DMS153 treated with DMSO at 0.1 percent for 48 hours (cell line): ENCODE data around the gene ZNF787.

ENCODE experiments used
- DNase-seq: peaks from one replicate; lab custom pipeline; 2025; ENCODE audit not compliant: unreplicated experiment; lab: John Stamatoyannopoulos, UW

The ZNF787 gene

DNA sequence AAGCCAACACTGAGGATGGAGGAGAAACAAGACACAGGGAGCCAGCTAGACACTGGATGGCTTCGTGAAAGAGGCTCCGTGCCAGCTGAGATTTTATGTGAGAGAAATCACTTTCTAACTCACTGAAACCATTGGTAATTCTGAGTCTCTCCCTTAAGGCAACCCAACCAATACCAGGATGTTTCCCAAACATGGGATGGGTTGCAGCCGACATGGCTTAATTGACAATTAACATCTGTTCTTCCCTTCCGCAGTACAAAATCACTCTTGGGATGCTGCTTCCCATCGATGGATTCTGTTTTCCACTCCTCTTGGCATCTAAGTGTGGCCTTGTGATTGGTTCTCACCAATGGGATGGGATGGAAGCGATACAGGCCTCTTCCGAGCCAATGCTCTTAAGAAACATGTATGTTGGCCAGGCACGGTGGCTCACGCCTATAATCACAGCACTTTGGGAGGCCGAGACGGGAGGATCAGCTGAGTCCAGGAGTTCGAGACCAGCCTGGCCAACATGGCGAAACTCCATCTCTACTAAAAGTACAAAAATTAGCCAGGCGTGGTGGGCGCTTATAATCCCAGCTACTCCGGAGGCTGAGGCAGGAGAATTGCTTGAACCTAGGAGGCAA is 2.3 kb upstream of the ZNF787 start:
- no peak for DNase-seq

DNA sequence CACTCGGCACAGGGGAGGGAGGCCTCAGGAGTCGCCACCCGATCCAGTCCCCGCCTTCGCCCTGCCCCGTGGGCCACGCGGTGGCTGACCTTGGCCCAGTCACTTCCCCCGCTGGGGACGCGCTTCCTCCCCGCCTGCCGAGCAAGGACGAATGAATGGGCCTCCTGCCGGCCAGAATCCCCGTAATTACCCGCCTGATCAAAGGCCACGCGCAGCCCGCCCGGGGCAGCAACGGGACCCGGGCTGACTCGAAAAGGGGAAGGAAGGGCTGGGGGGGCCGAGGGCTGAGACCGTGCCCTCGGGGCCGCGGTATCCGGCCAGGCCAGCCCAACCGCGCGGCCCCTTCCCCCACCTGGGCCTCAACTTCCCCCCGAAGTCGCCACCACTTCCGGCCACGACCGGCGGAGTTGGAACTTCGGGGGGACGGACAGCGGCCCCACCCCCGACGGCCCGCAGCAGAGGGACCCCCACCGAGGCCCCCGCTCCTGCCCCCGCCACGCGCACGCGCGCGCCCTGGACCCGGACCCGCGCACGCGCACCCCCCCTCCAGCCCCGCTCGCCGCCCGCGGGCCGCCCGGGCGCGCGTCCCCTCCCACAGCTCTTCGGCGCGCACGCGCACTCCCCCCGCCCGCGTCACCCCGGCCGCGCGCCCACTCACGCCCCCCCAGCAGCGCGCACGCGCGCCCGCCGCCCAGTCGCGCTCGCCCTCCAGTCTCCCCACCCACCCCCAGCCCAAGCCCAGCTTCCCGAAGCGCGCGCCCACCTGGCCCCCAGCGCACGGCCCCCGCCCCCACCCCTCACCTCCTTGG is 520 bp downstream of the ZNF787 start:
- peak; percentile 7 for DNase-seq

DNA sequence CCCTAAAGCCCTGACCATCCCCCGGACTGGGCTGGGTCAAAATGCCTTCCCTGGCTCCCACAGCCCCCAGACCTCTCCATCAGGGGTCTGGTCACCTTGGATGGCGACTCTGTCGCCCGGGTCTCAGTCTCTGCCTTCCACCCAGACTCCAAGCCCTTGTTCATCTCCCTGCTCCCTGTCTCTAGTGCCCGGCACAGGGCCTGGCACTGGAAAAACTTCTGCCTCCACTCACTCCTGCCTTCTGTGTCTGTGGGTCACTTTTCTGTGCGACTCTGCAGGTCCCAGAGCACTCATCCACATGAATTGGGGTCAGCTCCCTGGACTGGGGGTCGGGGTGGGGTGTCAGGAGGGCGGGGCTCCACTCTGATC is 1.1 kb downstream of the ZNF787 start:
- DNase-seq: no peak

DNA sequence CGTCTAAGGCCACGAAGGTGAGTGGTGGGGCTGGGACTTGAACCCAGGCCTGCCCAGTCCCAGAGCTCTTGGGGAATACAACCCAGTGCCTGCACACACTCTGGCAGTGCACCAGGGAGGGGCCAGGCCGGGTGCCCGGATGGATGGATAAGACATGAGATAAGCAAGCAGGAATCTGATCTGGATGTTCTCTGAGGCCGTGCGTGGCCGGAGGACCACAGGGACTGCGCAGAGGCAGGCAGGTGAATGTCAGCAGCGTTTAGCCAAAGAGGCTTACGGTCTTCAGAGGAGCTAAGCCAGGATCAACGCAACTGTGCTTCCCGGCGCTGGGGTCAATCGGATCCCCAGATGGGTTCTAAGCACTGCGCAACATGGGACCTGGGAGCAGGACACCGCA is 1.5 kb downstream of the ZNF787 start:
- DNase-seq: no peak

DNA sequence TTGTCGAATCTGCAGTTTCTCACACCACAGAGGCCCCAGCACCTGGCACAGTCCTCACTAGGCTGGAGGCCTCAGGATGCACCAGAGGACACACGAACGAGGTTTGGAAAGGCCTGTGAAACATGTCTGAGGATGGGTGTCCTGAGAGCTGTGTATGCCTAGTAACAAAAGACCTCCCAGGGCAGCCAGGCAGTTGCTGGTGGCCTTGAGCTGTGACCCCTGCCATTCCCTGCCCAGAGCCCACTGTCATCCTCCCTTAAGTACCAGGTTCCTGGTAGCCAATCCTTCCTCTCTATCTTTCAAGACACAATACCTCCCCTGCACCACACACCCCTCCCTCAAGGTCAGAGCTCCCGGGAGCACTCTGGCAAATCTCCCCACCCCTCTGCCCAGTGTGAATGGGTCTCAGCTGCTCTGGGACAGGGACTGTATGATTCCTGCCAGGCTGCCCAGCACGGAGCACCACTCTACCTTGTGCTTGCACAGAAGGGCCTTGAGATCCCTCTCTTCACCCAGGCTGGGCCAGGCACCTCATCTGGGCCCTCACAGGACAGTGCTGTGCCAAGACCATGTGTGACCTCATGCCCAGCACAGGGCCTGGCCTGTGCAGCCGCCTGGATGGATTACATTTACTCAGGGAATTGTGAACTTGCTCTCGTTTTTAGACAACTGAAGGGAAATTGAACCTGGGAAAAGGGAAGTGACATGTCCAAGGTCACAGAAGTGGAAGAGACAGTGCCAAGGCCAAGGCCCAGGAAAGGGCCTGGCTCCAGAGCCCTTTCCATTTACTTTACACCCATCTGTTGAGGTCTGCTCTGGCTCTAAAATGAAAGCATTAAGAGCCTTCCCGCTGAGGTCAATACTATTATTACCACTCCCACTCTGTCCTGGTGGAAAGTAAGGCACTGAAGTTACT is 2.2 kb downstream of the ZNF787 start:
- DNase-seq: no peak

DNA sequence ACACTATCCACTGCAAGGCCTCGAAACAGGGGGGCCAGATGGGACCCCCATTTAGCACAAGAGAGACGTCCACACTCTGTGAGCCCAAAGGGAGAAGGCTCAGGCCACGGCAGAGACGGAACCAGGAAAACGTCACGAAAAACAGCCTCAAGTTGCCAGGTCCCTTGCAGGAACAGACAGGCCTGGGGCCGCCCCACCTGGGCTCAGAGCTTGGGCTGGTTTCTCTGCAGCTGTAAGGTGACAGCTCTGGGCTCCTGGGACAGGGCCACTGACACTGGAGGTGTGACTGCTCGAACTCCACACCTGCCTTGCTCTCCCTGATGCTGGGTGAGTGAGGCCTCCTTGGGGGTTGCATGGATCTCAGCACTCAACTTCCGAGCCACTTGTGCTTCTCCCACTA is 3.2 kb downstream of the ZNF787 start:
- no peak for DNase-seq

DNA sequence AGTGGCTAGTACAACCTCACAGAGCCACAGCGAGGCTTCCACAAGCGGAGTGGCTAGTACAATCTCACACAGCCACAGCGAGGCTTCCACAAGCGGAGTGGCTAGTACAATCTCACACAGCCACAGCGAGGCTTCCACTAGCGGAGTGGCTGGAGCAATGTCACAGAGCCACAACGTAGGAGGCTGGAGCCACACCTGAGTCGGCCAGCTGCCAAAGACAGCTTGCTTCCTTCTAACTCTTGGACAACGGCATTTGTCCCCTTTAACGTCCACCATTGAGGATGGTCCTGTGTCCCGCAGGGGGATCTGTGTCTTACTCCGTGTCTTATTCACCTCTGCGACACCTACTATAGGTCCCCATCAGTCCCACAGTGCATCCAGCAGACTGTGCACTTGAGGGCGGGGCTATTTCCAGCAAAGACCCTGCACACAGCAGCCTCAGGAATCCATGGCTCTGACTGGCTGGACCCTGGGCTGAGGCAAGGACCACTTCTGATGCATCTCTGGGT is 3.7 kb downstream of the ZNF787 start:
- DNase-seq: no peak

DNA sequence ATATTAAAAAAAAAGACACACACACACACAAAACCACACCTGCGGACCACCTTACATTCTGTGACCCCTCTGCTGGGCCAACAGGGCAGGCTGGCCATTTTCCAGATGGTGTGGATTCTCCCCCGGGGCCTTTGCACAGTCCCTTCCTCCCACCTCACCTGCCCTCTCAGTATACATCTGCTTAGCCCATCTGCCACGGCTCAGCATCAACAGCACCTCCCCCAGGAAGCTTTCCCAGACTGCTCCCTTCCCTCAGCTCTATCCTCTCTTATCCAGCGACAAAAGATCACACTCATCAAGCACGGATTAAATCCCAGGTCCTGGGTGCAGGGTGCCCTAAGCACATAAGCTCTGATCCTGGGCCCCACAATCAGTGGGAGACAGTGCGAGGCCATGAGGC is 4.5 kb downstream of the ZNF787 start:
- DNase-seq: no peak

DNA sequence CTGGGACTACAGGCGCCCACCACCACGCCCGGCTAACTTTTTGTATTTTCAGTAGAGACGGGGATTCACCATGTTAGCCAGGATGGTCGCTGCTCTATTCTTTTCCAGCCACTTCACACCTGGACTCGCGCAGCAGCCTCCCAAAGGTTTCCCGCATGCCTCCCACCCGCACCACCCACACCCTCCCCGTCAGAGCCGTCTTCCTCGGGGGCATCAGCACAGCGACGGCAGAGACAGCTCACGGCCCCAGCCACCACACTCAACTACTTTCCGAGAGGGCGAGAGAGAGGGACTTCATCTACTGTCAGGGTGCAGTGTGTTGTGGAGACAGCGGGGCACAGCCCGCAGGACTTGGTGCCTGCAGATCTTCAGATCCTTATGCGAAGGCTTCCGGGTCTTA is 5.6 kb downstream of the ZNF787 start:
- DNase-seq: no peak

DNA sequence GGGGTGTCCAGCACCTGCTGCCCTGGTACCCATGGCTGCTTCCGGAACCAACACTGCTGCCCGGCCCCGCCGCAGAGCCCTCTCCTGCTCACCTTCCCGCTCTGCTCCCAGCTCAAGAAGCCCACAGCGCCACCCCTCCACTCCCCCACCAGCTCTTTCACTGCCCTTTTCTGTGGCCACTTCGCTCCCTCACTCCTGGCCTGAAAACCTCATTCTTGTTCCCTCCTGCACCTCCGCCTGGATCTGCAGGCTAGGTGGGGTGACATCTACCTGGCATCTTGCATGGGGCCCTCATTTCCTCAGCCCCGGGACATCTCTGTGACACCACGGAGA is 6.4 kb downstream of the ZNF787 start:
- DNase-seq: no peak

DNA sequence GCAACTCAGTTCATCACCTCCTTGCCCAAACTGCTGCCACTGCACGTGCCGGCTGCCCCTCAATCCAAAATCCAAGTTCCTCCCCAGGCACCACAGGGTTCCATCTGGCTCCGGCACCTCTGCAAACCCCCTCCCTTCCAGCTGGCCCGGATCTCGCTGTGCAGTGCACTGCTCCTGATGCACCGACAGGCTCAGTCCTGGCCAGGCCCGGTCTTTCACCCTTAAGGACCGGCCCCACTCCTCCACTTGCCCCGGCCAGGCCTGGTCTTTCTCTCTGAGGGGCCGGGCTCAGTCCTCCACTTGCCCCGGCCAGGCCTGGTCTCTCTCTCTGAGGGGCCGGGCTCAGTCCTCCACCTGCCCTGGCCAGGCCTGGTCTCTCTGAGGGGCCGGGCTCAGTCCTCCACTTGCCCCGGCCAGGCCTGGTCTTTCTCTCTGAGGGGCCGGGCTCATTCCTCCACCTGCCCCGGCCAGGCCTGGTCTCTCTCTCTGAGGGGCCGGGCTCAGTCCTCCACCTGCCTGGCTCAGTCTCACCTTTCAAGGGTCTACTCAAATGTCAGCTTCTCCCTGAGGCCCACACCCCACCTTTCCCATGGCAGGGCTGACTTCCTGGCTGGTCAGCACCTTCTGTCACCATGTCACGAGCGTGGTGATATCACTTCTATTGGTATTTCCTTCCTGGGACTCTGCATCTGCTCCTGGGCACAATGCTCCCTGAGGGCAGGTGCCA is 6.9 kb downstream of the ZNF787 start:
- DNase-seq: no peak

DNA sequence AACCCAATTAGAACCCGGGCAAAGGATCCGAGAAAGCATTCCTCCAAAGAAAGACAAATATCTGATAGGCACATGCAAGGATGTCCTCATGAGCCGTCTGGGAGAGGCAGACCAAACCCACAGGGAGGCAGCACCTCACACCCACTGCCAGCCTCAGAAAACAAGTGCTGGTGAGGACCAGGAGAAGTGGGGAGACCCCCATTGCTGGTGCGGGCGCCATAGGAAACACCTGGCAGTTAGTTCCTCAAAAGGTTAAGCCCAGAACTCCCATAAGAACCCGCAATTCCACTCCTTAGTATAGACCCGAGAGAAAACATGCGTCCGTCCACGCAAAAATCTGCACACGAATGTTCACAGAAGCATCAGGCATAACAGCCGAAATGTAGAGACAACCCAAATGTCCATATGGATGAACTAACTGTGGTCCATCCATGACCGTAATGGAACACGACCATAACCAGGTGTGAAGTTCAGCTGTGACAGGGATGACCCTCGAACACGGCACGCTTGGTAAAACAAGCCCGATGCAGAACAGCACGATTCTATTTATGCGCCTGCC is 7.9 kb downstream of the ZNF787 start:
- DNase-seq: no peak

DNA sequence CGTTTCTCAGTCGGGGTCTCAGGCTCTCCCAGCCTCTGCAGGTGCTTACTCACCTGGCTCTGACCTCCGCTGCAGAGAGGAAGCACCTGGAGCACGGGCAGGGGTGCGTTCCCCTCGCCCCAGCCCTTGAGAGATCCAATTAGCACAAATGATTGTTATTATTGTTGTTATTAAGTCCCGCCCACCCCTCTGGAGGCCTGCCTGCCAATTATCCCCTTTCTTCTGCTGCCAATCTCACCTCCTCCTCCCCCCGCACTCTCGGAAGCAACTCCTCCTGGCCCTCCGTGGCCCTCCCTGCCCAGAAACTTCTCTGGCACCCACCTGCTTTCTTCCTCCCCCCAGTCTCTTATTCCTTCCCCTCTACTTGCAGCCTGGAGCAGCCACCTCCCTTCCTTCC is 8.8 kb downstream of the ZNF787 start:
- no peak for DNase-seq

DNA sequence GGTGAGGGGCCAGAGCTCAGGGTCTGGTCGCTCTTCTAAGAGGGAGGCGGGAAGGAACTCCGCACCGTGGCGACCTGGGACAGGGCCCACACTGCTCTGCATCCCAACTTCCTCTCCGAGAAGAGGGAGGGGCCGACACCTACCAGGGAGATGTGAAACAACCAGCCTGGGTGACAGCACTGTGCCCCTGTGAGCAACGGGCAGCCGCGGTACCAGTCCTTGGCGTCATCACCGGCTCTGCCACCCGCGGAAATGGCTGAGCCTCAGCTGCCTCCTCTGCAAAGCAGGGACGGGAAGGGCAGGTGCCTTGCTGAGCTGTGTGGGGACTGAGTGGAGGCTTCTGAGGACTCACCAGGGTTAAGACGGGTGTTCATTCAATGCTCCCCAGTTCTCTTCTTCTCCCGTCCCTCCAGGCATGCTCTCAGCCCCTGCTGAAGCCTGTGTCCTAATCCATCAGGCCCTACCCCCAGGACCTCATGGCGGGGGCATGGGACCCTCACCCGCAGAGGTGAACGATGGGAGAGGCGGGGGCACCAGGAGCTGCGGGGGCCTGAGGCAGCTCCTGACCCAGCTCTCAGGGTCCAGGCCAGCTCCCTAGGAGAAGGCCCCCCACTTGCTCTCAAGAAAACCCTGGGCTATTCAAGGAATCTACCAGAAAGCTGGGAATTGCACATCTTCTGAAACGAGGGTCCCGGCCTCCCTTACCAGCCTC is 9.3 kb downstream of the ZNF787 start:
- DNase-seq: no peak

DNA sequence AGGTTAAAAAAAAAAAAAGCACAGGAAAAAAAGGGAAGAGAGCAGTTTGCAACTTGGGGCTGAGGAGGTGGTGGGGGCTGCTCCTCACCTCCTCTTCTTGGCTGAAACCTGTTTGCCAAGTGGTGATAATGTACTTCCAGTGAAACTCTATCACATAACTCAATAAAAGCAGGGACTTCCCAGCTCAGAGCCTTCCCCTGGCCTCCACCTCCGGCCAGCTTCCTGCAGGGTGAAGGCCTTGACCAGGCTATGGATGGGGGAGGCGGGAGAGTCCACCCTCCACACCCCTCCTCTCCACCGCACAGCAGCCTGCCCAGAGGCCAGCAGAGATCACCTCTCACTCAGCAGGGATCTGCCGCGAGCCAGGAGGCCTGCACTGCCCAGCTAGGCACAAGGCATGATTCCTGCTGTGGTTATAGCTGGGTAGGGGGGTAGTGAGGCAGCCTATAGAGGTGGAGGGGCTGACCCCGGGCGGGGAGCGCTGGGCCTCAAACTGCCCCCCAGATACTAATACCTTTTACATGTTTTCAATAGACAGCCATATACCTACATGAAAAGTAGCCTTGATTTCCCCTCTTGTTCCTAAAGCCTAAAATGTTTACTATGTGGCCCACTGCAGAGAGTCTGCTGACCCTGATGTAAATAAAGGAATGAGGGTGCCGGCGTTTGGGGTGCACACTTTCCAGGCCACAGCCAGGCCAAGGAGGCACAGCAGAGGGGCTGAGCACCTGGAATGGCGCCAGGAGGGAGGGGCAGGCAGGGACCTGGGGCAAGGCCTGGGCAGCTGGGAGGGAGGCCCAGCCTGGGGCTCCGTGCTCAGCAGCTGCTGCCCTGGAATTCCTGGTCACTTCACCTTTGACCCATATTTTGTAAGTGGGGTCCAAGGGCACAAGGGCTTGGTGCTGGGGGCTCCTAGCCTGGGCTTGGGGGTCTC is 10.3 kb downstream of the ZNF787 start:
- DNase-seq: no peak

DNA sequence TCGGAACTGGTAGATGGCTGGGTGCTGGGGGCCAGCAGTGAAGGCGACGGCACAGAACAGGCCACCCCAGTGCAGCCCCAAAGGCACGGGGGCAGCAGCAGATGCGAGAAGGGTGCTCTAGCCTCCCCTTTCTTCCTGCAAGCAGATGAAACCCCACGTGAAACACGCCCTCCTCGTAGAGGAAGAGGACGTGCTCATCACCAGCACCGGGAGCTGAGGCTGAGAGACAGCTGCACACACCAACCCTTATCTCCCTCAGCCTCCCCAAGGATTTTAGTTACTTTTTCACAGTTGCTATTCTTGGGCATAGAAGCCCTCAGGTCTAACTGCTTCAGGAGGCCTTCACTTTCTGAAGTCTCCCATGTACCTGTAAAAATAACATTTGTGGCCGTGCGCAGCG is 11.9 kb downstream of the ZNF787 start:
- no peak for DNase-seq

DNA sequence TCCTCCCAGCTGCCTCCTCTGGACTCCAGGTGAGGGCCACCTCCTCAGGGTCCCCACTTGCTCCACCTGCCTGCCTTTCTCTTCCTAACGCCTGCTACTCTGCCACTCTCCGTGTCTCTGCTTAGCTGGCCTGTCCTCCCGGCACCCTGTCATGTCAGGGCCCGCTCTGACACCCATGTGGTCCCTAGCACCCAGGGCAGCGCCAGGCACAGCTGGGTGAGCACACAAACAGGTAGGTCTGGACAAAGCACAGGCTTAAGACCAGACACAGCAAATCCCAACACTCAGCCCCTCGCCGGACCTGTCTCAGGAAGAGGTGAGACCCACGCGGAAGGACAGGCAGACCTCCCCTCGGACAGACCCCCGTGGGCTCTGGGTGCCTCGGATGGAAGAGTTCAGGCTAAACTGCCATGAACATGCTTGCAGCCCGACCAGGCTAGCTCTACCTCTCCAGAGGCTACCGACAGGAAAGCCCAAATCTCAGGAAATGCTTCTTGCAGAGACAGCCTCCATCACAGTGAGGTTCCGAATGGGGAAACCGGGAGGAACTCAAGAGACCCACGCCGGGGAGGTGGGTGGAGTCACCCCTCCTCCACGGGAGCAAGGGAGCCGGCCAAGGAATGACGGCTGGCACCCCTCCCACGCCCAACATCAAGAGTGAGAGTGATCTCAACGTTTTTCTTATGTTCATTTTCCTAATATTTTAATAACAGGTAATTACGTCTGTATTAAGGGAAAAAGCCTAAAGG is 12.5 kb downstream of the ZNF787 start:
- DNase-seq: no peak

DNA sequence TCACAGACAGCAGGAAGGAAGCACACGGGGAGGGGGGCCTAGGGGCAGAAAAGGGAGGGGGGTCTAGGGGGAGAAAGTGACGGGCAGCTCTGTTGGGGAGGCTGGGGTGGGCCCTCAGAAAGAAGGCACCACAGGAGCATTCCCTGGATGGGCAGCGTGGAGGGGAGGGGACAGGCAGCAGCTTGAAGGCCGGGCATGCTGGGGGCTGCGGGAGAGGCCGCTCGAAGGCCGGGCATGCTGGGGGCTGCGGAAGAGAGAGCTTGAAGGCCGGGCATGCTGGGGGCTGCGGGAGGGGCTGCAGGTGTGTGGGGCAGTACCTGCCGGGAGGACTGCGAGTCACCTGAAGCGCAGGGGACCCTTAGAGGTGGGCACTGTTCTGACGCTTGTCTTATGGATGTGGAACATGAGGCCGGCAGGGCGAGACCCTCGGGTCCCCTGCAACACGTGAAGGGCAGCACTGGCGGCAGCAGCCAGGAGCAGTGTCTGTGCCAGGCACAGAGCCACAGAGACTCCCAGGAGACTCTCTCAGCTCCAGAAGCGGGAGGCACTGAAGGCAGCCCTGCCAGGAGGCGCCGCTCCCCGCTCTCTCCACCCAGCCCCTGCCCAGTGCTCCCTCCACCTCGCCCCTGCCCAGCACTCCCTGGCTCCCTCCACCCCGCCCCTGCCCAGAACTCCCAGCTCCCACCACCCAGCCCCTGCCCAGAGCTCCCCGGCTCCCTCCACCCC is 13.3 kb downstream of the ZNF787 start:
- no peak for DNase-seq
